MM.1S (cell line): ENCODE results near the gene ADAM21.
"Not testable (repeated sequence)": the region's sequence is repeated elsewhere in the genome, so short reads cannot be mapped to it uniquely, and the experiment has no call there.

Source experiments
- DNase-seq: peaks from one replicate; pipeline ENCODE4 v3.0.0-alpha.2; 2015
- H2AFZ ChIP-seq: fragments of 300-600 bp; sonication (generic); 2 replicates; pipeline ENCODE4 v1.6.0; 2016; ENCODE audit warnings: antibody characterized with exemption, low read length
- H3F3A ChIP-seq: fragments of 300-600 bp; sonication (generic); 2 replicates; pipeline ENCODE4 v1.6.1; 2016; ENCODE audit warnings: mild to moderate bottlenecking, antibody characterized with exemption, low read length, moderate library complexity, mixed read lengths; ENCODE audit not compliant: insufficient read depth
- H3K27ac ChIP-seq: fragments of 300-600 bp; sonication (generic); 2 replicates; pipeline ENCODE4 v1.5.1; 2016; ENCODE audit warnings: mild to moderate bottlenecking, low read length
- H3K27me3 ChIP-seq: fragments of 300-600 bp; sonication (generic); replicated peaks from 2 replicates; pipeline ENCODE4 v1.6.0; 2016; ENCODE audit warnings: low read length; ENCODE audit not compliant: insufficient read depth
- H3K36me3 ChIP-seq: fragments of 300-600 bp; sonication (generic); replicated peaks from 2 replicates; pipeline ENCODE4 v1.6.1; 2016; ENCODE audit warnings: mild to moderate bottlenecking, low read length, mixed read lengths; ENCODE audit not compliant: insufficient read depth
- H3K4me1 ChIP-seq: fragments of 300-600 bp; sonication (generic); 2 replicates; pipeline ENCODE4 v1.6.1; 2016; ENCODE audit warnings: low read length, mixed read lengths
- H3K4me2 ChIP-seq: fragments of 300-600 bp; sonication (generic); 2 replicates; pipeline ENCODE4 v1.6.0; 2016; ENCODE audit warnings: low read depth, low read length
- H3K4me3 ChIP-seq: fragments of 300-600 bp; sonication (generic); 2 replicates; pipeline ENCODE4 v1.5.1; 2016; ENCODE audit warnings: low read length, mixed read lengths
- H3K79me2 ChIP-seq: fragments of 300-600 bp; sonication (generic); 2 replicates; pipeline ENCODE4 v1.6.1; 2016; ENCODE audit warnings: mixed run types, low read length, mixed read lengths
- H3K9ac ChIP-seq: fragments of 300-600 bp; sonication (generic); 2 replicates; pipeline ENCODE4 v1.6.1; 2016; ENCODE audit warnings: low read length, mixed read lengths
- H3K9me2 ChIP-seq: fragments of 300-600 bp; sonication (generic); replicated peaks from 2 replicates; pipeline ENCODE4 v1.6.1; 2016; ENCODE audit warnings: mild to moderate bottlenecking, low read length, mixed read lengths; ENCODE audit not compliant: insufficient read depth
- H3K9me3 ChIP-seq: fragments of 300-600 bp; sonication (generic); replicated peaks from 2 replicates; pipeline ENCODE4 v1.6.1; 2016; ENCODE audit warnings: mild to moderate bottlenecking, low read length, mixed read lengths; ENCODE audit not compliant: insufficient read depth
- H4K20me1 ChIP-seq: fragments of 300-600 bp; sonication (generic); 2 replicates; pipeline ENCODE4 v1.6.1; 2016; ENCODE audit warnings: mild to moderate bottlenecking, low read length, moderate library complexity, mixed read lengths; ENCODE audit not compliant: insufficient read depth
- EZH2 ChIP-seq: fragments of 300-600 bp; sonication (generic); optimal IDR thresholded peaks from 2 replicates; pipeline ENCODE3; 2017; ENCODE audit warnings: low read depth, mild to moderate bottlenecking, antibody characterized with exemption, low read length, mixed read lengths
- EZH2phosphoT487 ChIP-seq: fragments of 300-600 bp; sonication (generic); IDR thresholded peaks from 2 replicates; pipeline ENCODE4 v1.6.1; 2018; ENCODE audit warnings: antibody characterized with exemption, low read length
- TF ChIP-seq, protein P1 (sequence below): fragments of 300-600 bp; sonication (generic); IDR thresholded peaks from 2 replicates; pipeline ENCODE4 v1.5.1; 2016; ENCODE audit warnings: antibody characterized with exemption, low read length, mixed read lengths

ADAM21 gene

DNA sequence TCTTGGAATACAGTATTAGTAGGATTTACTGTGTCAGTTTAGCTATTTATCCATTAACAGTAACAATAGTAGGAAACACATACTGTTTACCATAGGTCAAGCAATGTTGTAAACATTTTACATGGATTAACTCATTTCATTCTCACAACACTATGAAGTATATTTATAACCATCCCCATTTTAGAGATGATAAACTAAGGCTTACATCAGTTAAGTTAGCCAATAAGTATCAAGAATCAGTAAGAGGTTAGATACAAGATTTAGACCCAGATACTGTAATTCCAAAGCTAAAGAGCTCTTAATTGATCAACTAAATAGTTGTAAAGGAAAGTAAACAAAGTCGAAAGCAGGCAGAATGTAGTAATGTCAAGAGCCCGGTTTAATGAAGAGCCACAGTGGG lies 36.2 kb upstream of the ADAM21 start:
- H3K27me3 ChIP-seq = no peaks in the 10 kb centered on the region
- no peaks in the 10 kb centered on the region for H4K20me1 ChIP-seq
- H3K4me1 ChIP-seq = no peaks in the 10 kb centered on the region
- no peaks in the 10 kb centered on the region for H3K36me3 ChIP-seq
- no peaks in the 10 kb centered on the region for H3K9me3 ChIP-seq
- H3K4me2 ChIP-seq = peak overlapping the region; percentile 45; the same call in 1 of the 2 replicates
- H3K9ac ChIP-seq = no peak overlapping the region
- no peak overlapping the region for H2AFZ ChIP-seq
- no peaks in the 10 kb centered on the region; the same call in 1 of the 2 replicates for H3K79me2 ChIP-seq
- H3F3A ChIP-seq = no peaks in the 10 kb centered on the region
- H3K9me2 ChIP-seq = no peaks in the 10 kb centered on the region
- no peak overlapping the region for H3K27ac ChIP-seq
- DNase-seq = no peak
- no peak for TF ChIP-seq EZH2
- TF ChIP-seq, protein P1, sequence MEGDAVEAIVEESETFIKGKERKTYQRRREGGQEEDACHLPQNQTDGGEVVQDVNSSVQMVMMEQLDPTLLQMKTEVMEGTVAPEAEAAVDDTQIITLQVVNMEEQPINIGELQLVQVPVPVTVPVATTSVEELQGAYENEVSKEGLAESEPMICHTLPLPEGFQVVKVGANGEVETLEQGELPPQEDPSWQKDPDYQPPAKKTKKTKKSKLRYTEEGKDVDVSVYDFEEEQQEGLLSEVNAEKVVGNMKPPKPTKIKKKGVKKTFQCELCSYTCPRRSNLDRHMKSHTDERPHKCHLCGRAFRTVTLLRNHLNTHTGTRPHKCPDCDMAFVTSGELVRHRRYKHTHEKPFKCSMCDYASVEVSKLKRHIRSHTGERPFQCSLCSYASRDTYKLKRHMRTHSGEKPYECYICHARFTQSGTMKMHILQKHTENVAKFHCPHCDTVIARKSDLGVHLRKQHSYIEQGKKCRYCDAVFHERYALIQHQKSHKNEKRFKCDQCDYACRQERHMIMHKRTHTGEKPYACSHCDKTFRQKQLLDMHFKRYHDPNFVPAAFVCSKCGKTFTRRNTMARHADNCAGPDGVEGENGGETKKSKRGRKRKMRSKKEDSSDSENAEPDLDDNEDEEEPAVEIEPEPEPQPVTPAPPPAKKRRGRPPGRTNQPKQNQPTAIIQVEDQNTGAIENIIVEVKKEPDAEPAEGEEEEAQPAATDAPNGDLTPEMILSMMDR = no peak
- TF ChIP-seq EZH2phosphoT487 = no peak
- H3K4me3 ChIP-seq = no peak overlapping the region

DNA sequence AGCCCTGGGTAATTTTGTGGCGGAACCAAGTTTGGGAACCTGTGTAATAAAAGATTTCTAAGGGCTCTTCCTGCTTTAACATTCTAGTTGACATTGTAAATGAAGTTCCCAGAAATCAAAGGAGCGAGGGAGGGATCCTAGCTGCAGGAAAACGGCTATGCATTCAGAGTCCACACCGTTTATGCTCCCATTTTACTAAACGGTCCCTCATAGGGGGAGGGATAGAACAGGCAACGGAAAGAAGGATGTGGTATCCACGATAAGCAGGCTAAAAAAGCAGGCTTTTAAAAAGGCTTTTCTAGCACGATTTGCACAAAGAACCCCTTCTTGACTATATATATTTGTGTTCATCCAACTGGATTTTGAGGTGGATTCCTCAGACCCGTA lies 35.6 kb upstream of the ADAM21 start:
- no peaks in the 10 kb centered on the region for H3K36me3 ChIP-seq
- H2AFZ ChIP-seq = peak overlapping the region; percentile 30
- H3K4me1 ChIP-seq = no peaks in the 10 kb centered on the region
- H3F3A ChIP-seq = no peaks in the 10 kb centered on the region
- TF ChIP-seq, protein P1 = no peak
- TF ChIP-seq EZH2 (no peak), EZH2phosphoT487 (no peak)
- no peaks in the 10 kb centered on the region for H3K27me3 ChIP-seq
- peak overlapping the region; percentile 27; the same call in 1 of the 2 replicates for H3K27ac ChIP-seq
- H3K4me3 ChIP-seq = peak overlapping the region; percentile 63
- DNase-seq = no peak
- peak overlapping the region; percentile 66 for H3K4me2 ChIP-seq
- H3K79me2 ChIP-seq = no peaks in the 10 kb centered on the region; the same call in 1 of the 2 replicates
- no peaks in the 10 kb centered on the region for H3K9me3 ChIP-seq
- peak overlapping the region; percentile 32; the same call in 1 of the 2 replicates for H3K9ac ChIP-seq
- no peaks in the 10 kb centered on the region for H4K20me1 ChIP-seq
- H3K9me2 ChIP-seq = no peaks in the 10 kb centered on the region

DNA sequence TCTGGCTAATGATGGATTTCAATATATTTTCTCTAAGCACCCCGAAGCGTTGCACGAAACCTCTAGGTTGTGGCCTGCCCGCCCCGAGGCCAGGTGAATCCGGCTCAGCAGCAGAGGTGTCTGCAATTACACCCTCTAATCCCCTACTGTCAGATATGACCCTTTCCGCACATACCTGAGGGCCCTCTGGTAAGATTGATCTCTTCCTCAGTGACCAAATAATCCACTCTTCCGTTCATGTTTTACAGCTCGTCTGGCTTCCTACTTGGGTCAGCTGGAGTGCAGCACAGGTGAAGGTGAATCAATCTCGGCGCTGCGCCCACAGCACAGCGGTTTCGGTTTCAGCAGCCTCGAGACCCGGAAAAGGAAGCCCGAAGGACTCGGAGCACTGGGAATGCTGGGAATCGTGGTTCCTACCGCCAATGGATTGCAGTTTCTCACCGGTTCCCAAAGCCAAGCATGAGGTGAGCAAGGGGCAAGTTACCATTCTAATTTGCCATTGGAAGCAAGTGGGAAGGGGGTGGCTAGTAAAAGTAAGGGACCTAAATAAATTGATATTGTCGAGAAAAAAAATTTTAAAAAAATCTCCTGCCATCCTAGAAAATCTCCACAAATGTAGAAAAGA lies 35.1 kb upstream of the ADAM21 start, which contains the start of gene SYNJ2BP:
SYNJ2BP (minus strand) TSS at position 366 of the 625 bp plus-strand sequence; CDS start at position 239, 127 bp downstream.
- no peaks in the 10 kb centered on the region for H3K9me2 ChIP-seq
- H3K27ac ChIP-seq = peak within 1 kb of the TSS; percentile 27; the same call in 1 of the 2 replicates
- no peaks in the 10 kb centered on the region; the same call in 1 of the 2 replicates for H3K79me2 ChIP-seq
- no peaks in the 10 kb centered on the region for H3F3A ChIP-seq
- peak; percentile 49 for DNase-seq
- H2AFZ ChIP-seq = peak within 1 kb of the TSS; percentile 30
- peak within 1 kb of the TSS; percentile 32; the same call in 1 of the 2 replicates for H3K9ac ChIP-seq
- no peaks in the 10 kb centered on the region for H4K20me1 ChIP-seq
- H3K4me2 ChIP-seq = peak within 1 kb of the TSS; percentile 66
- peak within 1 kb of the TSS; percentile 63 for H3K4me3 ChIP-seq
- H3K36me3 ChIP-seq = no peaks in the 10 kb centered on the region
- no peaks in the 10 kb centered on the region for H3K4me1 ChIP-seq
- no peaks in the 10 kb centered on the region for H3K9me3 ChIP-seq
- TF ChIP-seq EZH2 (no peak), EZH2phosphoT487 (no peak)
- TF ChIP-seq, protein P1 = no peak
- H3K27me3 ChIP-seq = no peaks in the 10 kb centered on the region

DNA sequence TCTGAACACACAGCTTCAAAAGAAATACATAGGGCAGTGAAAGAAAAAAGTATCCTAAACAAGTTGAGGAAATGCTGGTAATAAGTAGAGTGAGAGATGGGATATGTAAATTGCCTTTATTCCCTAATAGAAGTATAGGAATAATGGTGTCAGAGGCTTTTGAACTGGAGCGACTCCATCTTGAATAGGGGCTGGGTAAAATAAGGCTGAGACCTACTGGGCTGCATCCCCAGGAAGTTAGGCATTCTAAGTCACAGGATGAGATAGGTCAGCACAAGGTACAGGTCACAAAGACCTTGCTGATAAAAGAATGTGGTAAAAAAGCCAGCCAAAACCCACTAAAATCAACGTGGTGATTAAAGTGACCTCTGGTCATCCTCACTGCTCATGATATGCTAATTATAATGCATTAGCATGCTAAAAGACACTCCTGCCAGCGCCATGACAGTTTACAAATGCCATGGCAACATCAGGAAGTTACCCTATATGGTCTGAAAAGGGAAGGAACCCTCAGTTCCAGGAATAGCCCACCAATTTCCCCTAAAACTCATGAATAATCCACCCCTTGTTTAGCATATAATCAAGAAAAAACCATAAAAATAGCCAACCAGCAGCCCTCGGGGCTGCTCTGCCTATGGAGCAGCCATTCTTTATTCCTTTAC lies 32.6 kb upstream of the ADAM21 start:
- not testable (repeated sequence) for H3K79me2 ChIP-seq, H3K4me3 ChIP-seq, DNase-seq, H3F3A ChIP-seq, H2AFZ ChIP-seq, H3K4me1 ChIP-seq, H3K36me3 ChIP-seq, H3K9ac ChIP-seq, H3K27ac ChIP-seq, H3K27me3 ChIP-seq, H4K20me1 ChIP-seq, H3K9me3 ChIP-seq, H3K9me2 ChIP-seq, H3K4me2 ChIP-seq
